A204.1 (cell line): ENCODE measurements around the gene KRTAP23-1.

ENCODE experiments used
- FAIRE-seq: peaks from 2 replicates; lab custom pipeline; 2012; peaks lifted over from hg19 to GRCh38; lab: Jason Lieb, UNC

The KRTAP23-1 gene

GRCh38 chr21:30348506-30348905, at the start of gene KRTAP23-1:
Gene KRTAP23-1 (minus strand): TSS chr21:30348606. CDS start chr21:30348606, 0 bp downstream.
- no peak for FAIRE-seq

- FAIRE-seq, result no peak
Observed at GRCh38 chr21:30395731-30396130, 47.3 kb upstream of the KRTAP23-1 start, which contains the start of gene KRTAP13-1. Gene KRTAP13-1 (plus strand): TSS chr21:30396031. CDS start chr21:30396087, 56 bp downstream.

- no peak for FAIRE-seq
Observed at GRCh38 chr21:30391492-30392025, 43.2 kb upstream of the KRTAP23-1 start.

- FAIRE-seq, result no peak
Observed at GRCh38 chr21:30382201-30382600, 33.8 kb upstream of the KRTAP23-1 start.

GRCh38 chr21:30372139-30372770, 23.8 kb upstream of the KRTAP23-1 start, which contains the start of gene KRTAP13-2:
Gene KRTAP13-2 (minus strand): TSS chr21:30372271. CDS start chr21:30372213, 58 bp downstream.
- FAIRE-seq, result no peak

GRCh38 chr21:30355906-30356305, 7.5 kb upstream of the KRTAP23-1 start:
- FAIRE-seq, result no peak

- FAIRE-seq, result no peak
Observed at GRCh38 chr21:30354308-30355005, 6.1 kb upstream of the KRTAP23-1 start.

- FAIRE-seq, result no peak
Observed at GRCh38 chr21:30351534-30351933, 3.1 kb upstream of the KRTAP23-1 start.

- FAIRE-seq, result no peak
Observed at GRCh38 chr21:30349572-30349971, 1.2 kb upstream of the KRTAP23-1 start.

GRCh38 chr21:30345014-30345413, 3.4 kb downstream of the KRTAP23-1 start:
- no peak for FAIRE-seq

GRCh38 chr21:30340714-30341573, 7.5 kb downstream of the KRTAP23-1 start:
- FAIRE-seq, result no peak

GRCh38 chr21:30338717-30339116, 9.7 kb downstream of the KRTAP23-1 start:
- FAIRE-seq, result no peak

GRCh38 chr21:30337772-30338171, 10.6 kb downstream of the KRTAP23-1 start:
- no peak for FAIRE-seq

- FAIRE-seq, result no peak
Observed at GRCh38 chr21:30337276-30337744, 11.1 kb downstream of the KRTAP23-1 start, which contains the start of gene KRTAP27-1. Gene KRTAP27-1 (minus strand): TSS chr21:30337694. CDS start chr21:30337668, 26 bp downstream.

- FAIRE-seq, result no peak
Observed at GRCh38 chr21:30336596-30336995, 11.8 kb downstream of the KRTAP23-1 start.

GRCh38 chr21:30333736-30334135, 14.7 kb downstream of the KRTAP23-1 start:
- FAIRE-seq, result no peak

GRCh38 chr21:30332681-30333080, 15.7 kb downstream of the KRTAP23-1 start:
- no peak for FAIRE-seq

GRCh38 chr21:30329203-30329875, 19.1 kb downstream of the KRTAP23-1 start:
- no peak for FAIRE-seq

- FAIRE-seq, result no peak
Observed at GRCh38 chr21:30326390-30326789, 22.0 kb downstream of the KRTAP23-1 start.

GRCh38 chr21:30320215-30320614, 28.2 kb downstream of the KRTAP23-1 start, which contains the start of gene KRTAP26-1:
Gene KRTAP26-1 (minus strand): TSS chr21:30320315. CDS start chr21:30320035, 280 bp downstream.
- FAIRE-seq, result no peak

GRCh38 chr21:30315701-30316100, 32.7 kb downstream of the KRTAP23-1 start:
- FAIRE-seq, result no peak
